HCT116 (cell line): ENCODE data around the gene TBX3. TPM values are rescaled to one million over a fixed set of nuclear protein-coding genes. Genes with fewer than 3 reads are reported as not detected.

ENCODE experiments used
- ATAC-seq: fragments of 200-7000 bp; cut with Tn5 transposase; 2 replicates; pipeline ENCODE4 v1.9.1; 2020; ENCODE audit warnings: mild to moderate bottlenecking, moderate library complexity
- BruUV-seq: library from RNA; stranded (reverse); fragments of 400-500 nt; replicated peaks from 2 replicates; lab custom pipeline; 2021; lab: Mats Ljungman, UMichigan
- CTCF ChIA-PET: fragments of 300-600 bp; sonication (Branson Sonifier 250); formaldehyde crosslinking; loops from one replicate; lab custom pipeline; 2021; ENCODE audit warnings: antibody characterized with exemption; lab: Charles Lee
- POLR2A ChIA-PET: fragments of 300-600, 350-600 bp; sonication (Branson Sonifier 250); formaldehyde crosslinking; loops from one replicate; lab custom pipeline; 2021; ENCODE audit warnings: antibody characterized with exemption; lab: Charles Lee
- RAD21 ChIA-PET, 2 experiments: fragments of 300-600 bp; sonication (Branson Sonifier 250); formaldehyde crosslinking; loops; one replicate each; lab custom pipeline; 2023; ENCODE audit warnings: low total read pairs in 2 of 2; ENCODE audit not compliant: uncharacterized antibody in 2 of 2, unreplicated experiment in 2 of 2, low non-redundant PET in 1 of 2; lab: Charles Lee
- DNase-seq: peaks from one replicate; pipeline ENCODE4 v3.0.0-alpha.2; 2010; ENCODE audit warnings: low read depth, low spot score
- H2AFZ ChIP-seq: fragments of 200-600 bp; shearing (Covaris generic), sonication (generic); 2 replicates; pipeline ENCODE4 v1.6.1; 2017; ENCODE audit warnings: low read depth, mixed run types, mixed read lengths, antibody characterized with exemption, low read length; ENCODE audit not compliant: poor library complexity, severe bottlenecking
- H3K27ac ChIP-seq: 2 replicates; pipeline ENCODE4 v1.5.1; 2012; ENCODE audit warnings: low read depth, low read length
- H3K27me3 ChIP-seq: fragments of 200-600 bp; sonication (generic); 2 replicates; pipeline ENCODE4 v1.6.1; 2016; ENCODE audit warnings: mixed run types, low read length, mixed read lengths; ENCODE audit not compliant: insufficient read depth
- H3K36me3 ChIP-seq, 2 experiments: fragments of 200-500 bp in 1 of 2; fragments of 200-600 bp in 1 of 2; sonication (Bioruptor generic) in 1 of 2; sonication (generic) in 1 of 2; 2 replicates each; pipeline versions ENCODE4 v1.5.1 to v1.6.1; 2014 to 2016; ENCODE audit warnings: low read length in 2 of 2, inconsistent platforms in 1 of 2, mixed read lengths in 1 of 2, mixed run types in 1 of 2; ENCODE audit not compliant: insufficient read depth in 2 of 2, control insufficient read depth in 1 of 2
- H3K4me1 ChIP-seq, 2 experiments: fragments of 200-600 bp in 1 of 2; sonication (generic) in 1 of 2; 2 replicates each; pipeline versions ENCODE4 v1.5.1 to v1.6.1; 2012 to 2017; ENCODE audit warnings: low read length in 2 of 2, inconsistent platforms in 1 of 2, mild to moderate bottlenecking in 1 of 2, mixed read lengths in 1 of 2, mixed run types in 1 of 2, moderate library complexity in 1 of 2; ENCODE audit not compliant: insufficient read depth in 2 of 2, control insufficient read depth in 1 of 2
- H3K4me2 ChIP-seq: fragments of 200-600 bp; sonication (generic); 2 replicates; pipeline ENCODE4 v1.6.1; 2017; ENCODE audit warnings: mixed run types, low read length, mixed read lengths
- H3K4me3 ChIP-seq, 2 experiments: fragments of 200-600 bp in 1 of 2; sonication (generic) in 1 of 2; replicated peaks in 1 of 2; 2 replicates each; pipeline ENCODE4 v1.5.1; 2011 to 2016; ENCODE audit warnings: low read length in 2 of 2, control low read depth in 1 of 2, low read depth in 1 of 2, mild to moderate bottlenecking in 1 of 2, mixed read lengths in 1 of 2, mixed run types in 1 of 2
- H3K79me2 ChIP-seq: fragments of 200-600 bp; sonication (generic); 2 replicates; pipeline ENCODE4 v1.6.1; 2017; ENCODE audit warnings: mild to moderate bottlenecking, mixed run types, low read length, moderate library complexity, mixed read lengths; ENCODE audit not compliant: insufficient read depth
- H3K9ac ChIP-seq: fragments of 200-600 bp; sonication (generic); 2 replicates; pipeline ENCODE4 v1.6.1; 2016; ENCODE audit warnings: low read length, mixed read lengths
- H3K9me2 ChIP-seq: fragments of 200-600 bp; sonication (generic), shearing (Covaris generic); 2 replicates; pipeline ENCODE4 v1.6.1; 2017; ENCODE audit warnings: mixed run types, mild to moderate bottlenecking, moderate library complexity; ENCODE audit not compliant: insufficient read depth
- H3K9me3 ChIP-seq, 2 experiments: fragments of 200-500 bp in 1 of 2; fragments of 200-600 bp in 1 of 2; sonication (Bioruptor generic) in 1 of 2; sonication (generic) in 1 of 2; 2 replicates each; pipeline ENCODE4 v1.6.1; 2014 to 2017; ENCODE audit warnings: low read length in 2 of 2, mixed read lengths in 2 of 2, inconsistent platforms in 1 of 2, low read depth in 1 of 2, mild to moderate bottlenecking in 1 of 2, mixed run types in 1 of 2, moderate library complexity in 1 of 2; ENCODE audit not compliant: control insufficient read depth in 1 of 2, insufficient read depth in 1 of 2
- H4K20me1 ChIP-seq: fragments of 200-600 bp; sonication (generic), shearing (Covaris generic); 2 replicates; pipeline ENCODE4 v1.6.1; 2017; ENCODE audit warnings: mixed run types, mild to moderate bottlenecking, moderate library complexity; ENCODE audit not compliant: insufficient read depth
- ATF3 ChIP-seq: IDR thresholded peaks from 2 replicates; pipeline ENCODE4 v1.6.1; 2012
- CBX3 ChIP-seq: IDR thresholded peaks from 2 replicates; pipeline ENCODE4 v1.6.1; 2012; ENCODE audit warnings: low read depth
- CEBPB ChIP-seq: IDR thresholded peaks from 2 replicates; pipeline ENCODE4 v1.6.1; 2012; ENCODE audit warnings: low read depth
- ELF1 ChIP-seq: IDR thresholded peaks from 2 replicates; pipeline ENCODE4 v1.6.1; 2012; ENCODE audit warnings: low read depth, borderline replicate concordance
- EZH2phosphoT487 ChIP-seq: fragments of 200-600 bp; IDR thresholded peaks from 2 replicates; pipeline ENCODE4 v1.6.1; 2018; ENCODE audit warnings: antibody characterized with exemption, borderline replicate concordance
- JUND ChIP-seq: IDR thresholded peaks from 2 replicates; pipeline ENCODE4 v1.6.1; 2012
- MAX ChIP-seq: IDR thresholded peaks from 2 replicates; pipeline ENCODE4 v1.6.1; 2012
- POLR2A ChIP-seq: IDR thresholded peaks from 2 replicates; pipeline ENCODE4 v1.7.0; 2011; ENCODE audit warnings: borderline replicate concordance; ENCODE audit not compliant: insufficient read depth, insufficient read length; ENCODE audit errors: extremely low read depth
- POLR2AphosphoS5 ChIP-seq: IDR thresholded peaks from 2 replicates; pipeline ENCODE4 v1.6.1; 2011; ENCODE audit warnings: mild to moderate bottlenecking, low read depth, low read length, moderate library complexity
- RAD21 ChIP-seq: IDR thresholded peaks from 2 replicates; pipeline ENCODE4 v1.6.1; 2012; ENCODE audit warnings: low read depth, mild to moderate bottlenecking
- SIN3A ChIP-seq: IDR thresholded peaks from 2 replicates; pipeline ENCODE4 v1.6.1; 2012; ENCODE audit warnings: low read depth
- SP1 ChIP-seq: IDR thresholded peaks from 2 replicates; pipeline ENCODE4 v1.6.1; 2012; ENCODE audit warnings: low read depth
- SRF ChIP-seq: IDR thresholded peaks from 2 replicates; pipeline ENCODE4 v1.6.1; 2012; ENCODE audit warnings: low read depth
- YY1 ChIP-seq: IDR thresholded peaks from 2 replicates; pipeline ENCODE4 v1.6.1; 2011; ENCODE audit warnings: low read length, low read depth, moderate library complexity, mild to moderate bottlenecking; ENCODE audit not compliant: insufficient replicate concordance; ENCODE audit errors: extremely low read depth
- ZNF274 ChIP-seq: fragments of 200-500 bp; sonication (Bioruptor generic); IDR thresholded peaks from 2 replicates; pipeline ENCODE4 v1.6.1; 2014; ENCODE audit warnings: mild to moderate bottlenecking, low read depth, low read length, inconsistent platforms
- intact Hi-C: fragments of 100-400 bp; cut with micrococcal nuclease; formaldehyde crosslinking; loops from 2 replicates; pipeline ENCODE4 v1.10.0; 2022
- total RNA-seq: library from RNA; stranded (reverse); gene quantifications from one replicate; pipeline ENCODE4 v1.2.1, GENCODE V29; 2021; ENCODE audit not compliant: unreplicated experiment
- TF ChIP-seq, protein P1 (sequence below), 3 experiments: fragments of 200-600 bp in 1 of 3; sonication (generic) in 1 of 3; IDR thresholded peaks in 2 of 3; conservative IDR thresholded peaks in 1 of 3; 2 replicates each; pipeline ENCODE4 v1.5.1; 2012 to 2017; ENCODE audit warnings: low read depth in 2 of 3, low read length in 2 of 3, antibody characterized with exemption in 1 of 3, borderline replicate concordance in 1 of 3, control low read depth in 1 of 3, mild to moderate bottlenecking in 1 of 3, mixed read lengths in 1 of 3, mixed run types in 1 of 3, moderate library complexity in 1 of 3; ENCODE audit not compliant: insufficient read depth in 1 of 3

TBX3 gene
- total RNA-seq, 1 experiment from 2014 or later: 12.8 TPM

- RAD21 ChIA-PET: interaction anchor here in 1 of 2 experiments (1.0 kb wide), 1 partner anchor 12 kb away, joined by 4 read pairs; no protein-coding TSS in a partner anchor
- Histone ChIP-seq H3K27ac (no peak overlapping the region), H3K9ac (no peak overlapping the region), H3K4me1 (peaks cover under 1 to 11% of the 10 kb centered on the region in 2 experiments; a peak in 3 of 4 replicates), H4K20me1 (no peaks in the 10 kb centered on the region), H3K4me2 (peak overlapping the region; percentile 31; the same call in 1 of the 2 replicates), H3K27me3 (no peaks in the 10 kb centered on the region), H3K79me2 (no peaks in the 10 kb centered on the region), H3K36me3 (no peaks in the 10 kb centered on the region), H3K9me3 (no peaks in the 10 kb centered on the region), H3K9me2 (no peaks in the 10 kb centered on the region), H2AFZ (peak overlapping the region; percentile 55), H3K4me3 (no peak overlapping the region)
- no peak for TF ChIP-seq ZNF274
- TF ChIP-seq ATF3: no peak
- no peak for TF ChIP-seq SRF
- TF ChIP-seq ELF1: no peak
- no peak for TF ChIP-seq MAX
- no peak for TF ChIP-seq EZH2phosphoT487
- TF ChIP-seq POLR2AphosphoS5: no peak
- 0 out of 2 replicates have a peak, but pooled peaks have one; percentile 11 for TF ChIP-seq CBX3
- no peak; the same call in none of the 2 replicates for TF ChIP-seq SP1
- no peak for TF ChIP-seq SIN3A
- TF ChIP-seq CEBPB: no peak
- 0 out of 2 replicates have a peak, but pooled peaks have one; percentile 11 for TF ChIP-seq JUND
- TF ChIP-seq YY1: no peak
- peak; percentile 95 for TF ChIP-seq RAD21
- TF ChIP-seq, protein P1, sequence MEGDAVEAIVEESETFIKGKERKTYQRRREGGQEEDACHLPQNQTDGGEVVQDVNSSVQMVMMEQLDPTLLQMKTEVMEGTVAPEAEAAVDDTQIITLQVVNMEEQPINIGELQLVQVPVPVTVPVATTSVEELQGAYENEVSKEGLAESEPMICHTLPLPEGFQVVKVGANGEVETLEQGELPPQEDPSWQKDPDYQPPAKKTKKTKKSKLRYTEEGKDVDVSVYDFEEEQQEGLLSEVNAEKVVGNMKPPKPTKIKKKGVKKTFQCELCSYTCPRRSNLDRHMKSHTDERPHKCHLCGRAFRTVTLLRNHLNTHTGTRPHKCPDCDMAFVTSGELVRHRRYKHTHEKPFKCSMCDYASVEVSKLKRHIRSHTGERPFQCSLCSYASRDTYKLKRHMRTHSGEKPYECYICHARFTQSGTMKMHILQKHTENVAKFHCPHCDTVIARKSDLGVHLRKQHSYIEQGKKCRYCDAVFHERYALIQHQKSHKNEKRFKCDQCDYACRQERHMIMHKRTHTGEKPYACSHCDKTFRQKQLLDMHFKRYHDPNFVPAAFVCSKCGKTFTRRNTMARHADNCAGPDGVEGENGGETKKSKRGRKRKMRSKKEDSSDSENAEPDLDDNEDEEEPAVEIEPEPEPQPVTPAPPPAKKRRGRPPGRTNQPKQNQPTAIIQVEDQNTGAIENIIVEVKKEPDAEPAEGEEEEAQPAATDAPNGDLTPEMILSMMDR (IDR thresholded peaks at IDR 0.05 in 2 of 3, conservative IDR thresholded peaks at IDR 0.05 in 1 of 3; ENCODE audit: borderline replicate concordance in 1 of 3, insufficient read depth in 1 of 3, low read depth in 2 of 3, low read length in 2 of 3): peak; percentile 80 to 95 (median 81)
- TF ChIP-seq POLR2A: no peak
- no TSS peak for BruUV-seq
- intact Hi-C loops: loop anchor here (1.0 to 10.0 kb wide), 6 partner anchors 37 to 1255 kb away; no protein-coding TSS in a partner anchor
- DNase-seq: peak; percentile 57
- ATAC-seq: peak; percentile 77
- CTCF ChIA-PET: interaction anchor here (0.6 to 2.4 kb wide), 7 partner anchors 14 to 1284 kb away, joined by 3 to 10 read pairs (median 4); partner anchors contain the start of gene TBX3
- POLR2A ChIA-PET: no interaction called here
These were observed 21.3 kb downstream of the TBX3 start for GRCh38 chr12:114662512-114663177.
